Medulla oblongata (tissue), 1 donor: Measurements from ENCODE around the gene BCL2L15.
"Not testable (repeated sequence)": the region's sequence is repeated elsewhere in the genome, so short reads cannot be mapped to it uniquely, and the experiment has no call there.

Experiments used
- DNase-seq: peaks from one replicate; pipeline ENCODE4 v3.0.0-alpha.2; 2015; ENCODE audit errors: extremely low spot score

The BCL2L15 gene

DNA sequence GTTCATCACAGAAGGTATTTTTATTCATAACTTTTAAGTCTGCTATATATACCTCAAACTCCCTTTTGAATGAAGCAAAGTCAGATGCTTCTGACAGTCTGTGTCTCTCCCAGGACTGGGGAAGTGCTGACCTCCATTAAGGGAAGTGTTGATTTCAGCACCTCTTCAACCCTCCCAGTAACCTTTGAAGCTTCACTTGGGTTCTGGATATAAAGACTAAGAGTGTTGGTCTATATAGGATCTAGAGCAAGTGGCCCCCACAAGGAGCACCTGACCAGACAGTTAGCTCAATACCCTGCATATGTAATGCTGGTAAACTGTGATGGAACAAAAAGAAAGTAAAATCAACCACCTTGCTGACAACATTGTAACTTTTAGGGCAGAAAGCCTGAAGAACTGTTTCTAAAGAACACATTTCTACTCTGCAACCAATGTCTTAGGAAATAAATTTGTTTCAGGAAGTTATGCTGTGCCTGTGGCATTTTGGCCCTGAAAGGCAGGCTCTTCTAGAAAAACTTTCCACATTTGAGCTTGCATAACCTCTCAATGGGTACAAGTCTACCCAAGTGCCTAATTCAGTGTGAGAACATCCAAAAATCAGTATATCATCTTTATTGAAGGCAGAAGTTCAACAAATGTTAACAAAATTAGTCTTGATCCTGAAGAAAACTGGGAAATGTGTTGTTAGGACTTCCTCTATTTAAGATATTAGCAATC lies 15.0 kb downstream of the BCL2L15 start:
- DNase-seq: peak; percentile 23

DNA sequence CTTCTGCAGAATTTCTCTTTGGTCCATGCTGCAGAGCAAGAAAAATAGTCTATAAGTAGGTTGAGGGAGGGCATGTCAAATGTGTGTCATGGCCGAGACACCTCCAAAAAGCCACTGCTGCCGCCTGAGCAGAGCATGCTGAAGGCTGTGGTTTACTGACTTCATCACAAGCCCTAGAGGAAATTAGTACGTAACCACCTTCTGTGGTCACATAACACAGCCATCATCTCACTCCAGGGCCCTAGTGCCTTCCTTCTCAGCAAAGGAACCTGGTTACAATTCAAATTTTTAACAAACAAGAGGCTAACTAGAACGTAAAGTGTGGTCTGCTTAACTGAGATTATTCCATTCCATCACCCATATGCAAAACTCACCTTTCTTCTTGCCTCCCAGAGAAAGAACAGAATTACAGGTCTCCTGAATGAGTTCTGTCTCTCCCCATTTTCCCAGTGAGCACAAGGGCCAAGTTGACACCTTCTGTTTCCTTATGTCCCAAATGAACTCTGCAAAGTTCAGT lies 15.7 kb downstream of the BCL2L15 start, which contains the start of gene PTPN22:
PTPN22 (minus strand) TSS at position 116 of the 517 bp plus-strand sequence.
- peak; percentile 74 for DNase-seq

DNA sequence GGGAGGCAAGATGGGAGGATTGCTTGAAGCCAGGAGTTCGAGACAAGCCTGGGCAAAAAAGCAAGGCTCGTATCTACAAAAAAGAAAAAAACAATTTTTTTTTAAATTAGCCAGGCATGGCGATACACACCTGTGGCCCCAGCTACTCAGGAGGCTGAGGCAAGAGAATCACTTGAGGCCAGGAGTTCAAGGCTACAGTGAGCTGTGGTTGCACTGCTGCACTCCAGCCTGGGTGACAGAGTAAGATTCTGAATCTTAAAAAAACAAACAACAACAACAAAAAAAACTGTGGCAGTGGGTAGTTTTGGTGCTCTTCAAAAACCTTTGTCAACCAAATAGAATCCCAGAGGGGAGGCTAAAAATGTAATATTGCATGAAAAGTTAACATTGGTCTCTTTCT lies 16.6 kb downstream of the BCL2L15 start:
- no peak for DNase-seq

DNA sequence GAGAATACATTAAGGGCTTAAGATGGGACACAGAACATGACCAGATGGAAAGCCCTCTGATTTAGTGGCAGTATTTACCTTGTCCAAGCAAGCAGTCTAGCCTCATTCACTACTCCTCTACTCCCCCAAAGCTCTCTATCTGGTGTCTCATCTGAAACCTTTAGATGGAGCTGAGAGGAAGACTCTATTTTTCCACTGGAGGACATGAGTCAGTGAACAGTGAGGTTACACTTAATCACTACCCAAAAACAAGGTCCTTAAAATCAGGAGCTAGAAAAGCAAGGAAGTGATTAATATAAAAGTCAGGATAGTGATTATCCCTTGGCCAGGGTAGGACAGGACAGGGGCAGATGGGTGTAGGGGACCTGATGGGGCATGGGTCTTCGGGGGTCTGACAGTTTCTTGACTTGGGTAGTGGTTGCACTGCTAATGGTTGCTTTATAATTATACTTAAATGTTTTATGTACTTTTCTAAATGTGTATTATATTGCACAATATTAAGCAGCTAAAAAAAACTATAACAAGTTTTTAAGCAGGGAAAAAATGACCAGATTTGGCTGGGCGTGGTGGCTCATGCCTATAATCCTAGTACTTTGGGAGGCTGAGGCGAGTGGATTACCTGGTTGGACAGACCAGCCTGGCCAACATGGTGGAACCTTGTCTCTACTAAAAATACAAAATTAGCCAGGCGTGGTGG lies 18.8 kb downstream of the BCL2L15 start:
- no peak for DNase-seq

DNA sequence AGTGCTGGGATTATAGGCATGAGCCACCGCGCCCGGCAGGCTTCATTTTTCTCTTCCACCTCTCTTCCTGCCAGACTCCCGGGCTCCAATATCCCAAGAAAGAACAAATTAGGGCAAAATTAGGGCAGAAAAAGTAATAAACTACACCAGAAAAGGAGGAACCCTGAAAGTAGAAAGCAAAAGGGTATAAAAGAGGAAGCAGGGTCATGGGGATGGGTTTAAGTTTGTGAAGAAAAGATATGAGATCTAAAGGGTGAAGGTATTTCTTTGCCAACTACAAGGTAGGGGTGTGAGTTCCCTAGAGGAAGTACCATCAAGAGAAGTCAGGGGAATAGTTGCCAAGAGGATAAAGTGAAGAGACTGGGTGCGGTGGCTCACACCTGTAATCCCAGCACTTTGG lies 25.7 kb downstream of the BCL2L15 start:
- no peak for DNase-seq

DNA sequence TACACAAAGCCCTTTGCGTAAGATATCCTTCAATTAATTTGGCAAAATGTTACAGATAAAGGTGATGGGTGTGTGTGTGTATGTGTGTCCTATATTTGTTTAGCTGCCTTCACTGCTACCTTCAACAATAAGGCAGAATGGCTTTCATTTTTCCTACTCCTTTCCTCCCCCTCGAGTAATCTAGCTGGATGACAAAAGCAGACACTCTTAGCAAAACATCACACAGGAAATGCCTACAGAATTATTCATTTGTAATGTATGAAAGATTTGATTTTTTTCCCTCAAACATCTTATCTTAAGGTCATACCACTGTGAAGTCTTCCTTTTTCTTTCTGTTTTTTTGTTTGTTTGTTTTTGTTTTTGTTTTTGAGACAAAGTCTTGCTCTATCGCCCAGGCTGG lies 26.5 kb downstream of the BCL2L15 start:
- no peak for DNase-seq

DNA sequence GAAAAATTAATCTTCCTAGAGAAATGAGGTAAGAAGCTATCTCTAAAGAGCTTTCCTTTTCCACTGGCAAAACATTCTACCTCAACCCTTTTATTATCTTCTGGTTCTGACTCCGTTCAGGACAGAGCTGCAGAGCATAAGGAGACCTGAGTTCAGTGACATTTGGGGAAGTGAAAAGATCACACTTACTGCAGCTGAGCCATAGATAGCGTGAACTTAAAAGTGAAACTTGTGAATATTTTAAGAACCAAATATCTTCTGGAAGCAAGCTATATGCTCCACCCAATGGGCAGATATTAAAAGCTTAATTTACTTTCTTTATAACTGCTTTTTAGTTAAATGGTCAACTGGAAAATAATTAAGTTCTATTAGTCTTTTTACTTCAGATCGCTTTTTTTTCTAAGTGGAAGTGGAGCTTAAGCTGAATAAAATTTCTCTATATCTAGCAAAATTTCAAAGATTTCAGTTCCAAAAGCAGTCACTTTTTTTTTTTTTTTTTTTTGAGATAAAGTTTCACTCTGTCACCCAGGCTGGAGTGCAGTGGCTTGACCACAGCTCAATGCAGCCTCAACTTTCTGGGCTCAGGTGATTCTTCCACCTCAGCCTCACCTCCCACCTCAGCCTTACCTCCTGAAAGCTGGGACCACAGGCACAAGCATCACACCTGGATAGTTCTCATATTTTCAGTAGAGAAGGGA lies 27.8 kb downstream of the BCL2L15 start:
- peak; percentile 41 for DNase-seq

DNA sequence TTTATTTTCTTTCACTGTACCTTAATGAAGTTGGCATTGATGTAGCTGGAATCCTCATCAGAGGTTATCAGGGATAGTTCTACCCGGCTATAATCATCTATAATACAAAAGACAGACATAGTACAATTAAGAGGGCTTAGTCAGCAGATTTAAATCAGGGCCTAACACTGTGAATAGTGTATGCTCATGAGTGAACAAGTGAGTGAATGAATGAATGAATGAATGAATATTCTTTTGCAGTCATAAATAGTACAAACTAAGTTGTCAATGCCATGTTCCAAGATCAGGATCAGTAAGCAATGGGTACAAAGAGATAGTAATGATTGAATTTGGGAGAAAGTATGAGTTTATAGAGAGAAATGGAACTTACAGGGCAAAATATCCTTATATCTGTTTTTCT lies 28.4 kb downstream of the BCL2L15 start:
- DNase-seq: no peak

DNA sequence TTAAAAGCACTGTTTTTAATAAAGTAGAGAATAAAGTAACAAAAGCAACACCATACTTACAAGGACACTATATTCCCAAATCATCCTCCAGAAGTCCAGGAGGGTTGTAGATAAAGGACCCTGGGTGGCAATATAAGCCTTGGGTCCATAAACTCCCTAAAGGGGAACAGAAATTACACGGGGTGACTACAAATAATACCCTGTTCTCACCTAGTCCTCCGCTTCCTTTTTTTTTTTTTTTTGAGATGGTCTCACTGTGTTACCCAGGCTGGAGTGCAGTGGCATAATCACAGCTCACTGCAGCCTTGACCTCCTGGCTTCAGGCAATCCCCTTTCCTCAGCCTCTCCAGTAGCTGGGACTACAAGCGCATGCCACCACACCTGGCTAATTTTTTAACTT lies 29.0 kb downstream of the BCL2L15 start:
- DNase-seq: no peak

DNA sequence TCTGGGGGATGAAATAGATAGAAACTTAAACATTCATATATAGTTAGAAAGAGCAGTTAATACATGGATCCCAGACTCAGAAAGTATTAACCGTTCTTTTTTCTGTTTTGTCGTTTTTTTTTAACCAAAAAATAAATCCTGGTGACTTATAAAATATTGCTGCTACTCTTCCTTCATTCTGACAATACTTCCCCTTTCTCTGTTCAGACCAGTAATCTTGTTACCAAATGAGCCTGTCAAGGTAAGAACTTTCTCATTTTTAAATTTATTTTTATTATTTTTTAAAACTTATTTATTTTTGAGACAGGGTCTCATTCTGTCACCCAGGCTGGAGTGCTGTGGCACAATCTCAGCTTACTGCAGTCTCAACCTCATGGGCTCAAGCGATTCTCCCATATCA lies 29.6 kb downstream of the BCL2L15 start:
- DNase-seq: no peak

DNA sequence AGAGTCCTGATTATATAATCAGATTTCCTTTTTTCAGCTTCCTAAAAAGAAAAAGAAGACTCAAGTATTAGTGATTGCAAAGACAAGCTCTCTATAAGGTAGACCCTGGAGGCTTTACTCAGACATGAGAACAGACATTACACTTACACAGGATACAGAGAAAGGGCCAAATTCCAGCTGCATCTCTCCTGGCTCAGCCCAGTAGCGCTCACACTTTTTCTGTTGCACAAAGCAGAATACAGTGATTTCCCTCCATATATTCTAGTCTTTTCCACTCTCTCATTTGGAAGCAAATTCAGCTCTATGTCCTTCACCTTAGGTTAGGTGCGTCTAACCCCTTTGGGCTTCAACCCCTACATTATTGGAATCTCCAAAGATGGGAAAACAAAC lies 31.0 kb downstream of the BCL2L15 start:
- no peak for DNase-seq

DNA sequence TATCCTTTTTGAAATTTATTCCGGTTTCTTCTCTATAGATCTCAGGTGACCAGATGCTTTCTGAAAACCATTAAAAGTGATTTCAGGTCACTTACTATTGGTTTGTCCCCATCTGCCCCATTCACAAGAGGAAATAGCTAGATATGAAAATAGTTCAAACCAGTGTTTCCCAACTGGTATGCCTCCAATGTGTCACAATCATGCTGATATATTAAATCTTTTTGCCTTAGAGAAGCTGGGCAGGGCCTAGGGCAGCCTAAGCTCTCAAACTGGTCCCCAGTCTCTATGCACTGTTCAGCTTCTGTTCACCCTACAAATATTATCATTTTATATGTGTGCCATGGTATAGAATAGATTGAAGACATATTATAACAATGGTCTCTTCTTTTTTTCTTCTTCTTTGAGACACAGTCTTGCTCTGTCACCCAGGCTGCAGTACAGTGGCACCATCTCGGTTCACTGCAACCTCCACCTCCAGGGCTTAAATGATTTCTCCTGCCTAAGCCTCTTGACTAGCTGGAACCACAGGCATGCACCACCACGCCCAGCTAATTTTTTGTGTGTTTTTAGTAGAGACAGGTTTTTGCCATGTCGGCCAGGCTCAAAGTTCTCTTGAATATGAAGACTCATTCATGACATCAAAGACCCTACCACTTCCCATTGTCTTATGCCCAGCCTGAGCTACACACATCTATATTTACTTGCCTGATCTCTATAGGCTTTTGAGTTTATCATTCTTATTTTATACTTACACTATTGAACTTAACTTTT lies 31.6 kb downstream of the BCL2L15 start:
- DNase-seq: no peak

DNA sequence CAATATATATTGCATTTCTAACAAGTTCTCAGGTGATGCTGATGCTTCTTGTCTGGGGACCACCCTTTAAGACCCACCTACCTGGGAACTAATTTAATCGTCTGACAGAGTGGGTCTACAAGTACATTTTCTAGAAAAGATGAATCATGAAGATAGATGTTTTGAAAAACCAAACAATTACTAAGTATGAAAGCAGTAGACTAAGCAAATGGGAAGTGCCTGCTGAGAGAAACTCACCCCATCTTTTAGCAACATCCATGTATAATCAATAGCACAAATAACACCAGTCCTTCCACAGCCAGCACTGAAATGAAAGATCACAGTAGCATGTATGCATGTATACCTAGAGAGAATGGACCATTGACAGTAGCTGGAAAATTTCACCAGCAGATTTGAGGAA lies 33.1 kb downstream of the BCL2L15 start:
- no peak for DNase-seq

DNA sequence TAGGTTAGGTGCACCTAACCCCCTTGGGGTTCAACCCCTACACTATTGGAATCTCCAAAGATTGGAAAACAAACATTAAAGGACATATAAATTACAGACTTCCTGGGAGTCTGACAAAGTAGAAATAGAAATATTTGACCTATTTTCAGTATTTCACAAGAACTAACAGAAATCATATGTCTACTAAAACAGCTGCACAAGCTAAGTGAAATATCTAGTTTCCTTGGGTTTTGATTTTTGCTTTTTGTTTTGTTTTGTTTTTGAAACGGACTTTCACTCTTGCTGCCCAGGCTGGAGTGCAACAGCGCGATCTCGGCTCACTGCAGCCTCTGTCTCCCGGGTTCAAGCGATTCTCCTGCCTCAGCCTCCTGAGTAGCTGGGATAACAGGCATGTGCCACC lies 34.7 kb downstream of the BCL2L15 start:
- DNase-seq: not testable (repeated sequence)

DNA sequence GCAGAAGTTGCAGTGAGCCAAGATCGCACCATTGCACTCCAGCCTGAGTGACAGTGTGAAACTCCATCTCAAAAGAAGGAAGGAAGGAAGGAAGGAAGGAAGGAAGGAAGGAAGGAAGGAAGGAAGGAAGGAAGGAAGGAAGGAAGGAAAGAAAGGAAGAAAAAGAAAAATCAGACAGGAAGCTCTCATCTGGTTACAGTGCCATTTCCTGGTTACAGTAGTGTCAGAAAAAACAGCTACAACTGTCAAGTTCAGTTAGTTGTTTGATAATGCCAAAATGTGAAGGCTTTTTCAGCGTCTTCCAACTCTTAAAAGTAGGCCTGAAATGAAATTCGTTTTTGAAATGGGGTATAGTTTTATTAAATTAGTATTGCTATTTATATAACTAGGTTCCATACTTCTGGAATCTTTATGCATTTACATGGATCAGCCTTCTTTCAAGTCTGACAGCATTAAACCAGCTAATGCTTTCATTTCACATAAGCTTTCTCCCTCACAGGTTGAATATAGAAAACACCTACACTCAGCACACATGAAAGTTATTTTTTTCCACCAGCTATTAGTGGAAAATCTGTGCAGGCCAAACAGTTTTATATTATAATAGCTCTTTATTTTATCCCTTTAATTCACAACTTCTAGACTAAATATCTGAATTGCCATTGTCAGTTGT lies 37.1 kb downstream of the BCL2L15 start:
- no peak for DNase-seq

DNA sequence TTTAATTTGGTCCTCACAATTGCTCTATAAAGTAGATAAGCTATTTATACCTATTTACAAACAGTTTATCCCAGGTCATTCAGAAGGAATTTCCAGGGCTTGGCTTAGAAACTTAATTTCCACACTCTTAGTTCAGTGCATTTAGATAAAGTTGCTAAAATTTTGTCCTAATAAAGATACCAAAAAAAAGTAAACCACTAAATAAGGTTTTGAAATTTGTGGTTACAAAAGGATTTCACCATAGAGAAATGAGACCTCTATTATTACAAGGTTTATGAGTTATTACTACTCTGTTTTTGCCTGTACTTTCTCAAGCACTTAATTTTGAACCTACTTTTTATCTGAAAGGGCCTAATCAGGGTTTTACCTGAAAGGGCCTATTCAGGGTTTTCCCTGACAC lies 38.3 kb downstream of the BCL2L15 start:
- no peak for DNase-seq

DNA sequence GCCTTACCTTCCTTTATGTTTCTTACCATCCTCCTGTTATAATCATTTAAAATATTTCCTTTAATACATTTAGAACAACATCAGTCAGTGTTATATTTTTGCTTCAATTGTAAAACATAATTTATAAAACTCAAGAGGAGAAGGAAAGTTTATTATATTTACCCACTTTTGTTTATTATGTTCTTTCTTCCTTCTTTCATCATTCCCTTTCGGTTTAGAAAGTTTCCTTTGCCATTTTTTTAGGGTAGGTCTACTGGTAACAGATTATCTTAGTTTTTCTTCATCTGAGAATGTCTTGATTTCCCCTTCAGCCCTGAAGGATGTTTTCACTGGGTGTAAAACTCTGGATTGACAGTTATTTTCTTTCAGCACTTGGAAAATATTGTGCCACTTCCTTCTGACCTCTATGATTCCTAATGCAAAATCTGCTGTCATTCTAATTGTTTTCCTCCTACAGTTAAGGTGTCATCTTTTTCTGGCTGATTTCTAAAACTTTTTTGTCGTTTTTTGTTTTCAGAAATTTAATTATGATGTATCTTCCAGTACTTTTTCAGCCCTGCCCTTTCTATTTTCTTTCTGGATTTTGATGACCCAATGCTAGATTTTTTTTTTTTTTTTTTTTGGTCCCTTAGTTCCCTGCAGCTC lies 40.9 kb downstream of the BCL2L15 start:
- no peak for DNase-seq

DNA sequence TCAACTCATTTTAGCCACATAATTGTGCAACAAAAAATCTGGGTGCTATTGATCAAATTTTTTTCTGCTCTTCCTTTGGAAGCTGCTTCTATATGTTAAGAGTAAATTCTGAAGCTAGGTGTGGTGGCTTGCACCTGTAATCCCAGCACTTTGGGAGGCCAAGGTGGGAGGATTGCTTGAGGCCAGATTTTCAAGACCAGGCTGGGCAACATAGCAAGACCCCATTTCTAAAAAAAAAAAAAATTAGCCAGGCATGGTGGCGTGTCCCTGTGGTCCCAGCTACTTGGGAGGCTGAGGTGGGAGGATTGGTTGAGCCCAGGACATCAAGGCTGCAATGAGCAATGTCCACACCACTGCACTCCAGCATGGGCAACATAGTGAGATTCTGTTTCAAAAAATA lies 50.8 kb downstream of the BCL2L15 start:
- DNase-seq: no peak

DNA sequence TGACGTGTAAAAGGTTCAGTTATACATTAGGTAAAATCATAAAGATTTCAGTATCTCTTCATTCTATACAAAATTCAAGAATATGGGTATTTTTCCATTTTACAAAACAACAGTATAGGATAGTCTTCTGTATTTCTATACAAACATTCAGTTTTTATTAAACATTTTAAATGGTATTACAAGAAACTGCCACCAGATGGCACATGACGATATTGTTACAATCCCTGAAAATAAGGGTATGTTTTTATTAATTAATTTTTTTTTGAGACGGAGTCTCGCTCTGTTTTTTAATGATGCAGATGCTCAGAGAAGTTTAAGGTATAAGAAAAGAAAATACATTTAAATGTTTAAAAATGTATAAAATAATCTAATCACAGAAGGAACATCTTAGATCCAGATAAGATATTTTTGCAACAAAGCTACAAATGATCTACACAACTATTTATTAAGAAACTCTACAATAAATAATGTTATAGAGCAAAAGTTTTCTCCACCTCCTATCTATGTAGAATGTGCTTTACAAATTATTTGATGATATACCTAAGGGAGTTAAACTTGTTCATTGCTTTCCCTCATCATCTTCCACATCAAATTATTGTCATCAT lies 51.6 kb downstream of the BCL2L15 start:
- DNase-seq: peak; percentile 80

DNA sequence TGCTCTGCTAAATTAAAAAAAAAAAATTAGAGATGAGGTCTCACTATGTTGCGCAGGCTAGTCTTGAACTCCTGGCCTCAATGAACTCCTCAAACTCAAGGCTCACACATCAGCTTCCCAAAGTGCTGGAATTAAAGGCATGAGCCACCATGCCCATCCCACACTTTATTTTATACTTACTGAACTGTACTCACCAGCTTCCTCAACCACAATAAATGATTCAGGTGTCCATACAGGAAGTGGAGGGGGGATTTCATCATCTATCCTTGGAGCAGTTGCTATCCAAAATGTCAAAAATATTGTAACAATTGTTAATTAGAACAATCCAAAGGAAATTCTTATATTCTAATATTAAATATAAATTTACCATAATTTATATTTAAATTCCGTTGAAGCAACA lies 52.7 kb downstream of the BCL2L15 start:
- no peak for DNase-seq
